MM.1S (cell line): ENCODE measurements around the gene JMJD7.

Experiments used
- DNase-seq: peaks from one replicate; pipeline ENCODE4 v3.0.0-alpha.2; 2015
- H2AFZ ChIP-seq: fragments of 300-600 bp; sonication (generic); 2 replicates; pipeline ENCODE4 v1.6.0; 2016; ENCODE audit warnings: antibody characterized with exemption, low read length
- H3F3A ChIP-seq: fragments of 300-600 bp; sonication (generic); 2 replicates; pipeline ENCODE4 v1.6.1; 2016; ENCODE audit warnings: mild to moderate bottlenecking, antibody characterized with exemption, low read length, moderate library complexity, mixed read lengths; ENCODE audit not compliant: insufficient read depth
- H3K27ac ChIP-seq: fragments of 300-600 bp; sonication (generic); 2 replicates; pipeline ENCODE4 v1.5.1; 2016; ENCODE audit warnings: mild to moderate bottlenecking, low read length
- H3K27me3 ChIP-seq: fragments of 300-600 bp; sonication (generic); replicated peaks from 2 replicates; pipeline ENCODE4 v1.6.0; 2016; ENCODE audit warnings: low read length; ENCODE audit not compliant: insufficient read depth
- H3K36me3 ChIP-seq: fragments of 300-600 bp; sonication (generic); replicated peaks from 2 replicates; pipeline ENCODE4 v1.6.1; 2016; ENCODE audit warnings: mild to moderate bottlenecking, low read length, mixed read lengths; ENCODE audit not compliant: insufficient read depth
- H3K4me1 ChIP-seq: fragments of 300-600 bp; sonication (generic); 2 replicates; pipeline ENCODE4 v1.6.1; 2016; ENCODE audit warnings: low read length, mixed read lengths
- H3K4me2 ChIP-seq: fragments of 300-600 bp; sonication (generic); 2 replicates; pipeline ENCODE4 v1.6.0; 2016; ENCODE audit warnings: low read depth, low read length
- H3K4me3 ChIP-seq: fragments of 300-600 bp; sonication (generic); 2 replicates; pipeline ENCODE4 v1.5.1; 2016; ENCODE audit warnings: low read length, mixed read lengths
- H3K79me2 ChIP-seq: fragments of 300-600 bp; sonication (generic); 2 replicates; pipeline ENCODE4 v1.6.1; 2016; ENCODE audit warnings: mixed run types, low read length, mixed read lengths
- H3K9ac ChIP-seq: fragments of 300-600 bp; sonication (generic); 2 replicates; pipeline ENCODE4 v1.6.1; 2016; ENCODE audit warnings: low read length, mixed read lengths
- H3K9me2 ChIP-seq: fragments of 300-600 bp; sonication (generic); replicated peaks from 2 replicates; pipeline ENCODE4 v1.6.1; 2016; ENCODE audit warnings: mild to moderate bottlenecking, low read length, mixed read lengths; ENCODE audit not compliant: insufficient read depth
- H3K9me3 ChIP-seq: fragments of 300-600 bp; sonication (generic); replicated peaks from 2 replicates; pipeline ENCODE4 v1.6.1; 2016; ENCODE audit warnings: mild to moderate bottlenecking, low read length, mixed read lengths; ENCODE audit not compliant: insufficient read depth
- H4K20me1 ChIP-seq: fragments of 300-600 bp; sonication (generic); 2 replicates; pipeline ENCODE4 v1.6.1; 2016; ENCODE audit warnings: mild to moderate bottlenecking, low read length, moderate library complexity, mixed read lengths; ENCODE audit not compliant: insufficient read depth
- EZH2 ChIP-seq: fragments of 300-600 bp; sonication (generic); optimal IDR thresholded peaks from 2 replicates; pipeline ENCODE3; 2017; ENCODE audit warnings: low read depth, mild to moderate bottlenecking, antibody characterized with exemption, low read length, mixed read lengths
- EZH2phosphoT487 ChIP-seq: fragments of 300-600 bp; sonication (generic); IDR thresholded peaks from 2 replicates; pipeline ENCODE4 v1.6.1; 2018; ENCODE audit warnings: antibody characterized with exemption, low read length
- TF ChIP-seq, protein P1 (sequence below): fragments of 300-600 bp; sonication (generic); IDR thresholded peaks from 2 replicates; pipeline ENCODE4 v1.5.1; 2016; ENCODE audit warnings: antibody characterized with exemption, low read length, mixed read lengths

The JMJD7 gene

DNA sequence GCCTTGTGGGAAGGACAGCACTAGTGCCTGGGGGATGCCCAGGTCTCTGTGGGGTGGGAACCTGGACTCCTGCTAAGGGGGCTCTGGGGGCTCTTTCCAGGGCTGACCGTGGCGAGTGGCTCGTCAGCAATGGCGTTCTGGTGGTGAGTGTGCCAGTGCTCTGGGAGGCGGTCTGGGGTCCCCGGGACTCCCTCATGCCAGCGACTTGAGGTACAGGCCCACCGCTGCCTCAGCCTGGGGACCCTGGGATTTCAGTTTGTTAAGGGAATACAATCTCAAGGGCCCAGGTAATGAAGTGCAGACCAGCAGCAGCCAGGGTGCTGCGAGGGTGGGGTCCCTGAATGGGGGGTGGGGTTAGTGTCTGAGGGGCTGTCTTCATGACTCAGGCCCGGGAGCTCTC lies 13.2 kb downstream of the JMJD7 start:
- H3F3A ChIP-seq: no peaks in the 10 kb centered on the region
- H3K79me2 ChIP-seq: no peaks in the 10 kb centered on the region
- no peak for DNase-seq
- H3K4me1 ChIP-seq: no peaks in the 10 kb centered on the region
- H3K9me3 ChIP-seq: no peaks in the 10 kb centered on the region
- no peaks in the 10 kb centered on the region for H3K9me2 ChIP-seq
- H4K20me1 ChIP-seq: no peaks in the 10 kb centered on the region
- TF ChIP-seq EZH2 (no peak), EZH2phosphoT487 (no peak)
- TF ChIP-seq, protein P1, sequence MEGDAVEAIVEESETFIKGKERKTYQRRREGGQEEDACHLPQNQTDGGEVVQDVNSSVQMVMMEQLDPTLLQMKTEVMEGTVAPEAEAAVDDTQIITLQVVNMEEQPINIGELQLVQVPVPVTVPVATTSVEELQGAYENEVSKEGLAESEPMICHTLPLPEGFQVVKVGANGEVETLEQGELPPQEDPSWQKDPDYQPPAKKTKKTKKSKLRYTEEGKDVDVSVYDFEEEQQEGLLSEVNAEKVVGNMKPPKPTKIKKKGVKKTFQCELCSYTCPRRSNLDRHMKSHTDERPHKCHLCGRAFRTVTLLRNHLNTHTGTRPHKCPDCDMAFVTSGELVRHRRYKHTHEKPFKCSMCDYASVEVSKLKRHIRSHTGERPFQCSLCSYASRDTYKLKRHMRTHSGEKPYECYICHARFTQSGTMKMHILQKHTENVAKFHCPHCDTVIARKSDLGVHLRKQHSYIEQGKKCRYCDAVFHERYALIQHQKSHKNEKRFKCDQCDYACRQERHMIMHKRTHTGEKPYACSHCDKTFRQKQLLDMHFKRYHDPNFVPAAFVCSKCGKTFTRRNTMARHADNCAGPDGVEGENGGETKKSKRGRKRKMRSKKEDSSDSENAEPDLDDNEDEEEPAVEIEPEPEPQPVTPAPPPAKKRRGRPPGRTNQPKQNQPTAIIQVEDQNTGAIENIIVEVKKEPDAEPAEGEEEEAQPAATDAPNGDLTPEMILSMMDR: no peak
- H3K4me3 ChIP-seq: no peak overlapping the region
- no peaks in the 10 kb centered on the region for H3K27me3 ChIP-seq
- no peaks in the 10 kb centered on the region for H3K36me3 ChIP-seq
- H3K27ac ChIP-seq: no peak overlapping the region
- H2AFZ ChIP-seq: no peak overlapping the region
- no peak overlapping the region for H3K4me2 ChIP-seq
- H3K9ac ChIP-seq: no peak overlapping the region

DNA sequence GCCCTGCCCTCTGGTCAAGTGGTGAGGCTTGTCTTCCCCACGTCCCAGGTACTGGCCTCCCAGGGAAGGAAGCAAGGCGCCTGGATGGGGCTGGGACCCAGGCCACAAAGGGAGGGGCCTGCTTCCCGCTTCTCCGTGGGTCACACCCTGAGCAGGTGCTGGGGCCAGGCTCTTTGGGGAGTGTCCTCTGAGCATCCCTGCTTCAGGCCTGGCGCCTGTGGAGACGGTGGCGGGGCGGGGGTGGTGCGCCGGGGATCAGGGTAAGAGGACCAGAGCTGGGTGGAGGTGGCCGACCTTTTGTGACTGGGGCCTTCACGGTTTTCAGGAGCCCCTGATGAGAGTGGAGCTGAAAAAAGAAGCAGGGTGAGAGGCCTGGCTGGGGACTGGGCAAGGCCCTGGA lies 14.3 kb downstream of the JMJD7 start:
- Histone ChIP-seq H4K20me1 (no peaks in the 10 kb centered on the region), H3K4me1 (no peaks in the 10 kb centered on the region), H3F3A (no peaks in the 10 kb centered on the region), H3K9me2 (no peaks in the 10 kb centered on the region), H3K79me2 (no peaks in the 10 kb centered on the region), H2AFZ (no peak overlapping the region), H3K4me2 (no peak overlapping the region), H3K9me3 (no peaks in the 10 kb centered on the region), H3K36me3 (no peaks in the 10 kb centered on the region), H3K9ac (no peak overlapping the region), H3K27me3 (no peaks in the 10 kb centered on the region), H3K4me3 (no peak overlapping the region), H3K27ac (no peak overlapping the region)
- TF ChIP-seq EZH2 (no peak), EZH2phosphoT487 (no peak)
- TF ChIP-seq, protein P1: no peak
- no peak for DNase-seq

DNA sequence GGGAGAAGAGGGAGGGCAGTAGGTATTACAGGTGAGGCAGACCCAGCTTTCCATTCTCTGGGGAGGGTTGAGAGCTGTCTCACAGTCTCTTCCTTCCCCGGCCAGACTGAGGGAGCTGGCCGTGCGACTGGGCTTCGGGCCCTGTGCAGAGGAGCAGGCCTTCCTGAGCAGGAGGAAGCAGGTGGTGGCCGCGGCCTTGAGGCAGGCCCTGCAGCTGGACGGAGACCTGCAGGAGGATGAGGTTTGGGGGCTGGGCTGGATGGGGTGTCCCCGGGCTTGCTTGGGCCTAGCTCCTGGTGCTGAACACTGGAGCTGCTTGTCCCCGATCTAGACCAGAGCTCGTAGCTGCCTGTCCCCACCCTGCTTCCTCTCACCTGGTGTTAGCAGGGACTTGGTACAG lies 15.7 kb downstream of the JMJD7 start:
- TF ChIP-seq EZH2 (no peak), EZH2phosphoT487 (no peak)
- TF ChIP-seq, protein P1: no peak
- Histone ChIP-seq H3K36me3 (no peaks in the 10 kb centered on the region), H4K20me1 (no peaks in the 10 kb centered on the region)

More for the DNA sequence above, 15.7 kb downstream of the JMJD7 start:
- no peaks in the 10 kb centered on the region for H3K27me3 ChIP-seq
- no peak overlapping the region for H3K27ac ChIP-seq
- H2AFZ ChIP-seq: no peak overlapping the region
- DNase-seq: no peak
- H3K9me2 ChIP-seq: no peaks in the 10 kb centered on the region
- no peak overlapping the region for H3K4me2 ChIP-seq
- no peaks in the 10 kb centered on the region for H3F3A ChIP-seq
- H3K79me2 ChIP-seq: no peaks in the 10 kb centered on the region
- no peaks in the 10 kb centered on the region for H3K9me3 ChIP-seq
- H3K4me3 ChIP-seq: no peak overlapping the region
- no peaks in the 10 kb centered on the region for H3K4me1 ChIP-seq
- H3K9ac ChIP-seq: no peak overlapping the region
